HuH-7 (cell line): ENCODE data around the gene SPRYD7.
"Not testable (repeated sequence)": the region's sequence is repeated elsewhere in the genome, so short reads cannot be mapped to it uniquely, and the experiment has no call there.

ENCODE experiments used
- DNase-seq: peaks from one replicate; pipeline ENCODE4 v3.0.0; 2011; ENCODE audit warnings: low spot score

Gene SPRYD7

DNA sequence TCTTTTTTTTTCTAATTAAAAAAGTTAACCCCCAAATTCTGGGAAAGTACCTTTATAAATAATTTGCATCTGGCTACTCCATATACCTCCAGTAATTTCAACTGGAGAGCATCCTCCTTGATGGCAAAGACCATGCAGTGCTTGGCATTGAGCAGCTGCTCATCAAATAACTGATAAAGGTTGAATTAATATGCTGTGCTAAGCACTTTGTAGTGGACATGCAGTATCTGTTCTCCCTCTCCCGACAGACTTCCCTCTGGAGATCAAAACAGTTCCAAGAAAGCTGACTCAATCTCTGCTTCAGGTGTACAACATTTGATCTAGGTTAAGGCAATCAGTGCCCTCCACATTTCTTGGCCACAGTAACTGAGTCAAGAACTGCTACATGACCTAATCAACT, 3.3 kb downstream of the SPRYD7 start:
- no peak for DNase-seq

DNA sequence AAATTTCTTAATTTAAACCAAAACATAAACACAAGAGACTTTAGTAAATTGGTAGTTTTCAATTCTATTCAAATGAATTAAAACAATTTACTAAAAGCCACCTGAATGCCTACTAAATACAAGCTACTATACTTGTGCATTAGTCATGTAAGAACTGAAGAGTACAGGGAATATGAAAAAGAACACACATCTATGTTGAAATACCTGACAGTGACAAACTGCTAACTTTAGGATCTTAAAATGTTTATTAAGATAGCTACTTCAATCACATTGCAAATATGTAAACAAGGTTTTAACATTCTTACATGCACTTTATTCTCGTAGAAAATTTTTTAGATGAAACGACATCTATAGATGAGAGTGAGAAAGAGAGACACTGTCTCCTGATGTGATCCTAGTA, 4.1 kb downstream of the SPRYD7 start:
- no peak for DNase-seq

- DNase-seq: no peak
Measured at GRCh38 chr13:49927755-49928154, 8.4 kb downstream of the SPRYD7 start.

DNA sequence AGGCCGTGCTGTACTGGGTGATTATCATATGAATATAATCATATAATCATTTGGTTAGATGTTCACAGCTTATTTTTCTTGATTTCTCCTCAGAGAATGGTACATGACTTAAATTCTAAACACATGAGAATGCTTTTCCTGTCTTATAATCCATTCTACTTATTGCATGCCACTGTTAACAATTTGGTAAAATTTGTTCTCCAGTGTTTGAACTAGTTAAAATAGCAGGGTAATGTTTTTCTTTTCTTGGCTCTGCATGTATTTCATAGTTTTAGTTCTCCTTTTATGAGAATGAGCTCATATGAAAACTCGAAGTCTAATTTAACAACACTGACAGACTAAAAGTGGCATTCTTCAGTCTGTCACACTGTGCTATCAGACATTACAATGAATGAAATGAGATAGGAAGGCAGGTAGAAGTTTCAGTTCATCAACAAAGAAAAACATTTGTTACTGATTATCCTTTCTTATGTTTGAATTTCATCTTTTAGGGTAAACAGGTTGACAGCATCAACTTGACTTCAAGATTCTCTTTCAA, 10.2 kb downstream of the SPRYD7 start:
- DNase-seq: no peak

DNA sequence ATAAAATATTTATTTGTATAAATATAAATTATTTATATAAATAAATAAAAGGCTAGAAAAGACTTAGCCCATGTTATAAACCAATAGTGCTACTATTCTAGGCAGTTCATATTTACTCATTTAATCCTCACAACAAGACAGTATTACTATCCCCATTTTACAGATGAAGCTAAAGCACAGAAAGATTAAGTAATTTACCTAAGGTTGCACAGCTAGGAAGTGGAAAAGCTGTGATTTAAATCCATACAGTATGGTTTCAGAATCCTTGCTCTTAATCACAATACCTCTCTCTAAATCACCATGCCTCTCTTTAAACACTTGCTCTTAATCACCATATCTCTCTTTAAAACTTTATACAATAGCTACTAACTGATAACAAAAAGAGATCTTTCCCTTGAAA, 13.8 kb downstream of the SPRYD7 start:
- DNase-seq: no peak

- not testable (repeated sequence) for DNase-seq
Measured at GRCh38 chr13:49920969-49921368, 15.2 kb downstream of the SPRYD7 start.

DNA sequence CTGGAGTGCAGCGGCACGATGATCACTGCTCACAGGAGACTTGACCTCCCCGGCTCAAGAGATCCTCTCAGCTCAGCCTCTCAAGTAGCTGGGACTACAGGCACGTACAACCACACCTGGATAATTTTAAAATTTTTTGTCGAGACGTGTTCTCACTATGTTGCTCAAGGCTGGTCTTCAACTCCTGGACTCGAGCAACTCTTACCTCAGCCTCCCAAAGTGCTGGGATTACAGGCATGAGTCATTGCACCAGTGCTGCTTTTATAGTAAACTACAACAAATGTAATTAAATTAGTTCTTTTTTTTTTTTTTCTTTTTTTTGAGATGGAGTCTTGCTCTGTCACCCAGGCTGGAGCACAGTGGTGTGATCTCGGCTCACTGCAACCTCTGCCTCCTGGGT, 18.0 kb downstream of the SPRYD7 start:
- not testable (repeated sequence) for DNase-seq

DNA sequence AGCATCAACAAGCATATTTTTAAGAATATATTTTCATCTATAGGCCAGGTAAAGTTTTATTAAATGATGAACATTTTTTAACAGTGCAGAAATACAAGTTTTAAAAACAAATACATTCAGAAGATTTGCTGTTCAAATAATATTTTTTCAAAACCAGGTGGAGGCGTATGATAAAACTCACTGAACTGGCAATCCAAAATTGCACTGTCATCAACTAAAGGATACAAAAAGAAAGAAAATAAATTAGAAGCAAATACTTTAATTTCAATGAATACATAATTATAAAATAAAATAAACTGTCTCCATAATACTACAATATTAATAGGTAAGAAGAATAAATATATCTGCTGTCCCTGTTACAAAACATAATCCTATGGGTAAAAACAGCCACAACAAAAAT, 21.2 kb downstream of the SPRYD7 start:
- DNase-seq: no peak

DNA sequence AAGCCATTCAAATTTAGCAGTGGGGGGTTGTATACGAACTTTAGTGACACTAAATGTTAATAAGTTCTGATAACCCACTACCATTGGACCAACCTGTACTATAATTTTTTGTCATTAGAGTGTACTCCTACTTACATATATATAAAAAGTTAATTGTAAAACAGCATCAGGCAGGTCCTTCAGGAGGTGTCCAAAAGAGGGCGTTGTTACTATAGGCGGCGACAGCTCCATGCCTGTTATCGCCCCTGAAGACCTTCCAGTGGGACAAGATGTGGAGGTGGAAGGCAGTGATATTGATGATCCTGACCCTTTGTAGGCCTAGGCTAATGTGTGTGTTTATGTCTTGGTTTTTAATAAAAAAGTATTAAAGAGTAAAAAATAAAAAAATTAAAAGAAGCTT, 27.5 kb downstream of the SPRYD7 start:
- DNase-seq: no peak

DNA sequence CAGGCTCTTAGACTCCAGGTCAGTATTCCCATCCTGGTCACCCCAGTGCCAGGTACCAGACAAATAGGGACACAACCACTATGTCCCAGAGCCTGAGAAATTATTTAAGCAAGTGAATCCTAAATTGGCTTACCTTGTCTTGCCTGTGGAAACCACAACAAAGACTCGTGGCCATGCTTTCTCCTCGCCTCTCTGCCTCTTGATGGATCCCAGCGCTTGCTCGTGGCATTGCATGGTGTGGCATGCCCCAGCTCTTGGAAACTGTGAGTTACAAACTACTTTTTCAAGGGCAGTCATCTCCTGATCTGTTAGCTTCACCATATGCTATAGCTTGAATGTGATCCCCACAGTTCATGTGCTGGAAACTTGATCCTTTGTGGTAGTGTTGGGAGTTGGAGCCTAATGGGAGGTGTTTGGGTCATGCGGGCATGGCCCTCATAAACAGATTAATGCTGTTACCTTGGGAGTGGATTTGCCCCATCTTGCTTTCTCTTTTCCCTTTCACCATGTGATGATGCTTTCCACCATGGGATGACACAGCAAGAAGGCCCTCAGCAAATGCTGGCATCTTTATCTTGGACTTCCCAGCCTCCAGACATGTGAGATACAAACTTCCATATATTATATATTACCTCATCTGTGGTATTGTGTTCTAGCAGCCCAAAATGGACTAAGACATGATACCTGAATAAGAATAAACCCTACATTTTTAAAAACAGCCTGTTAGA, 31.2 kb downstream of the SPRYD7 start:
- no peak for DNase-seq

DNA sequence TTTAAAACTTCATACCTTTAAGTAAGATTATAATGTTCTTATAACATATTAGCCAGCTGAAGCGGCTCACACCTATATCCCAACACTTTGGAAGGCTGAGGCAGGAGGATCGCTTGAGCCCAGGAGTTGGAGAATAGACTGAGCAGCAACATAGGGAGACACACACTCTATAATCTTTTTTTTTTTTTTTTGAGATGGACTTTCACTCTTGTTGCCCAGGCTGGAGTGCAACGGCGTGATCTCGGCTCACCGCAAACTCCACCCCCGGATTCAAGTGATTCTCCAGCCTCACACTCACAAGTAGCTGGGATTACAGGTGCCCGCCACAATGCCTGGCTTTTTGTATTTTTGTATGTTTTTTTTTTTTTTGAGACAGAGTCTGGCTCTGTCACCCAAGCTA, 37.3 kb downstream of the SPRYD7 start:
- DNase-seq: no peak

- DNase-seq: no peak
Measured at GRCh38 chr13:49897713-49898112, 38.4 kb downstream of the SPRYD7 start.

DNA sequence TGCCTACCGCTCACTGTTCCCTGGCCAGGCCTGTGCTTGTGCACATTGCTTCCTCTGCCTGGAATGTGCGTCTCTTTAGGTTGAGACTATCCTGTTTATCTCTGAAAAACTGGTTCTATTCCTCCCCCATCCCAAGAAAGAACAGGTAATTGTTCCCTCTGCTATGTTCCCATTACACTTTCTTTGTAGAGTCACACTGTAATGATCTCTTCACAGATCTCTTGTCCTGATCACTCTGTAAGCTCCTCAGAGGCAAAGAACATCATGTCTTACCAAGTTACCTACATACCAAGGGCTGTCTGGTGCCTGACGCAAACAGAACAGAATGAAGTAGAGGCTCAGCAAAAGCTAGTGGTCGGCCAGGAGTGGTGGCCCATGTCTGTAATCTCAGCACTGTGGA, 40.3 kb downstream of the SPRYD7 start:
- DNase-seq: no peak

DNA sequence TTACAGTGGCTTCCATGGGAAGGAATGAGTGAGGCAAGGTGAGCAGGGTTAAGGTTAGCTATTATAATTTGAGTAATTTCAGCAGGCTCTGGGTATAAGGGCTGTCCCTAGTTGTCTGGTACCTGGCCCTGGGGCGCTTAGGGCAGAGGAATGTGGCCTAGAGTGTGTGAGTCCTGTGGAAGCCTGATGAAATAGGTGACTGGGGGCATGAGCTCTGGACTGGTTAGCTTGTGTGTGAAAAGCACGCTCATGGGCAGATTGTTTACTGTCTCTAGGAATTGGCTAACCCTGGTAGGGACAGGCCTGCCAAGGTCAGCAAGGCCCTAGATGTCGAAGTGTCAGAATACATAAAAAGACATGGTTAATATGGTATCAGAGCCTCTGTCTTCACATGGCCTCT, 42.5 kb downstream of the SPRYD7 start:
- DNase-seq: no peak

DNA sequence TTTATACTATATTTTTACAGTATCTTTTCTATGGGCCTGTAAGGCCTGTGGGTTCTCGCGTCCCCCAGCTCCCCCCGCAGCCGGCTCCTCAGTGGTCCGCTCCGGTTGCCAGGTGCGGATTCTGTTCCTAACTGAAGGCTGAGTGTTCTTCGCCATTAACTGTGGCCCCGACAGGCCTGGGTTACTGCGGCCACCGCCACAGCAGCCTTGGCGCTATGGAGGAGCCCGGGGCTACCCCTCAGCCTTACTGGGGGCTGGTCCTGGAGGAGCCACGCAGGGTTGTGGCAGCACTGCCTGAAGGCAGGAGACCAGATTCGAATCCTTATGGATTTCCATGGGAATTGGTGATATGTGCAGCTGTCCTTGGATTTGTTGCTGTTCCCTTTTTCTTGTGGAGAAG, 45.8 kb downstream of the SPRYD7 start:
- DNase-seq: no peak

DNA sequence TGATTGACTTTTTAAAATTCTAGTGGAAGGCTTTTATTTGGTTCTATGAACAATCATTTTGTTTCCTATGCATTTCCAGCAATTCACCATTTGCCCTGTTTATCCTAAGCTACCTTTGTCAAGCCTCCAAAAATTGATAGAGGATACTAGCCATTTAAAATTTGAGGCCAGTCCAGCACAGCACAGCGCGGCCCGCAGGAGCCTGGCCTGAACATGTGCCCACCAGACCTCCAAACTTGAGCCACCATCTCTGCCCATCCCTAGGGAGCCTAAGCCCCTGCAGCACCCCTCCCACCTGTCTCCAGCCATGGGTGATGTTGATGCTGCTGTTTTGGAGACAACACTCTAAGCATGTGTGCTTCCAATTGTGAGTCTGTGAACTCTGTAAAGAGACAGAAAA, 57.5 kb downstream of the SPRYD7 start:
- DNase-seq: no peak

- no peak for DNase-seq
Measured at GRCh38 chr13:49877629-49878218, 58.4 kb downstream of the SPRYD7 start.

DNA sequence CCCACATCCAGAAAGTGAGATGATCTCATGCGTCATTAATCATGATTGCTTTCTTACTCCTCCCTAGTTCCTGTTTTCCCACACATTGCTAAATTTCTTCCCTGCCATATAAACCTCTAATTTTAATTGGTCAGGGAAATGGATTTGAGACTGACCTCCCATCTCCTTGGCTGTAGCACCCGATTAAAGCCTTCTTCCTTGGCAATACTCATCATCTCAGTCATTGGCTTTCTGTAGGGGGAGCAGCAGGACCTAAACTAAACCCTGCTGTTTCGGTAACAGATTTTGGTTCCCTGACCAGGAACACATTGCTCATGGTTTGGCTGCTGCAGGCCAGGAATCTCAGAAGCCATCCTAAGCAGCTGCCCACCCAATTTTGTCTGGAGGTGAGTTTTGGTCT, 61.7 kb downstream of the SPRYD7 start:
- DNase-seq: no peak

DNA sequence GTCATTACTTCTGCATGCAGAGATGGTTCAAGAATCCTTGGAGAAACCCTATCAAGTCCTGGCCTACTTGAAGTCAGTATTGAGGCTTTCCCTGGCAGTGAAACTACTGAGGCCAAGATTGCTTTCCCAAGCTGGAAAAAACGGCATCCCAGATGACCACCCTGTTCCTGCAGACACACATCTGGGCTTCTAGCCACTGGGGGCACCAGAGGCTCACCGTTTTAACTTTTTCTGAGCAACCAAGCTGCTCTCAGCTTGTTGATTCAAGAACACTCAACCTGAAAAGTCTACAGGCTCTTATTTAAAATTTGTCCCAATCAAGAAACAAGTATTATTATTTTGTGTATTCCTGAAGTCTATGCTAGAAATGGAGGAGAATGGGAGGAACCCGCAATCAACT, 66.6 kb downstream of the SPRYD7 start:
- DNase-seq: peak; percentile 39

- DNase-seq: no peak
Measured at GRCh38 chr13:49867834-49868233, 68.3 kb downstream of the SPRYD7 start.

GRCh38 chr13:49865218-49865617, 70.9 kb downstream of the SPRYD7 start:
- no peak for DNase-seq

- DNase-seq: no peak
Measured at GRCh38 chr13:49864509-49864908, 71.6 kb downstream of the SPRYD7 start.
